ENCODE measurements around the gene ERI3.
A peak's percentile ranks its signal among the peaks of the same experiment; 100 is the strongest.

ERI3 gene

GRCh38 chr1:44321466-44321865 lies 33.6 kb downstream of the ERI3 start:
- TF ChIP-seq ZBTB7A (IDR thresholded peaks at IDR 0.05; ENCODE audit: low read depth) (no peak), EP300 (IDR thresholded peaks at IDR 0.05; ENCODE audit: borderline replicate concordance) (no peak), YY1 (IDR thresholded peaks at IDR 0.05; ENCODE audit: low read depth) (no peak), TAF1 (IDR thresholded peaks at IDR 0.05; ENCODE audit: low read depth) (no peak), NFIC (IDR thresholded peaks at IDR 0.05) (no peak), USF1 (IDR thresholded peaks at IDR 0.05) (no peak), REST (IDR thresholded peaks at IDR 0.05; ENCODE audit: low read depth) (no peak), RAD21 (IDR thresholded peaks at IDR 0.05; ENCODE audit: low read depth) (no peak)

- TF ChIP-seq MAX (IDR thresholded peaks at IDR 0.05) (no peak), TAF1 (IDR thresholded peaks at IDR 0.05; ENCODE audit: low read depth) (no peak), RAD21 (IDR thresholded peaks at IDR 0.05; ENCODE audit: low read depth) (peak; percentile 41)
These were observed 36.7 kb downstream of the ERI3 start for GRCh38 chr1:44318097-44319088.

- TF ChIP-seq FOXM1 (IDR thresholded peaks at IDR 0.05; ENCODE audit: borderline replicate concordance, low read depth), result no peak
- TF ChIP-seq NFIC (IDR thresholded peaks at IDR 0.05), result no peak
- no peak for TF ChIP-seq RAD21 (IDR thresholded peaks at IDR 0.05; ENCODE audit: low read depth)
- TF ChIP-seq TCF12 (IDR thresholded peaks at IDR 0.05; ENCODE audit: low read depth), result no peak
These were observed 38.8 kb downstream of the ERI3 start for GRCh38 chr1:44316231-44316759.

- no peak for TF ChIP-seq MAX (IDR thresholded peaks at IDR 0.05)
- TF ChIP-seq TCF12 (IDR thresholded peaks at IDR 0.05; ENCODE audit: low read depth), result no peak
- no peak for TF ChIP-seq USF1 (IDR thresholded peaks at IDR 0.05)
- TF ChIP-seq YY1 (IDR thresholded peaks at IDR 0.05; ENCODE audit: low read depth), result no peak
- no peak for TF ChIP-seq CREB1 (IDR thresholded peaks at IDR 0.05; ENCODE audit: low read depth)
- TF ChIP-seq REST (IDR thresholded peaks at IDR 0.05; ENCODE audit: low read depth), result no peak
- TF ChIP-seq NFIC (IDR thresholded peaks at IDR 0.05), result no peak
- TF ChIP-seq EP300 (IDR thresholded peaks at IDR 0.05; ENCODE audit: borderline replicate concordance), result no peak
- no peak for TF ChIP-seq ZBTB7A (IDR thresholded peaks at IDR 0.05; ENCODE audit: low read depth)
- TF ChIP-seq TAF1 (IDR thresholded peaks at IDR 0.05; ENCODE audit: low read depth), result no peak
These were observed 39.5 kb downstream of the ERI3 start for GRCh38 chr1:44315521-44315920.

GRCh38 chr1:44314452-44314851 lies 40.6 kb downstream of the ERI3 start:
- no peak for TF ChIP-seq TCF12 (IDR thresholded peaks at IDR 0.05; ENCODE audit: low read depth)
- no peak for TF ChIP-seq TAF1 (IDR thresholded peaks at IDR 0.05; ENCODE audit: low read depth)
- TF ChIP-seq YY1 (IDR thresholded peaks at IDR 0.05; ENCODE audit: low read depth), result no peak
- TF ChIP-seq FOXM1 (IDR thresholded peaks at IDR 0.05; ENCODE audit: borderline replicate concordance, low read depth), result no peak
- TF ChIP-seq REST (IDR thresholded peaks at IDR 0.05; ENCODE audit: low read depth), result no peak
- TF ChIP-seq ZBTB7A (IDR thresholded peaks at IDR 0.05; ENCODE audit: low read depth), result no peak
- TF ChIP-seq CEBPB (IDR thresholded peaks at IDR 0.05), result no peak
- no peak for TF ChIP-seq EP300 (IDR thresholded peaks at IDR 0.05; ENCODE audit: borderline replicate concordance)
- TF ChIP-seq MAX (IDR thresholded peaks at IDR 0.05), result no peak
- no peak for TF ChIP-seq TEAD4 (IDR thresholded peaks at IDR 0.05)
- TF ChIP-seq USF1 (IDR thresholded peaks at IDR 0.05), result no peak
- no peak for TF ChIP-seq EGR1 (IDR thresholded peaks at IDR 0.05)
- TF ChIP-seq RAD21 (IDR thresholded peaks at IDR 0.05; ENCODE audit: low read depth), result no peak
- TF ChIP-seq CREB1 (IDR thresholded peaks at IDR 0.05; ENCODE audit: low read depth), result no peak

Measured in Ishikawa (cell line).